ENCODE data around the gene DAPK1.
"Not testable (repeated sequence)": the region's sequence is repeated elsewhere in the genome, so short reads cannot be mapped to it uniquely, and the experiment has no call there.

The DAPK1 gene

DNA sequence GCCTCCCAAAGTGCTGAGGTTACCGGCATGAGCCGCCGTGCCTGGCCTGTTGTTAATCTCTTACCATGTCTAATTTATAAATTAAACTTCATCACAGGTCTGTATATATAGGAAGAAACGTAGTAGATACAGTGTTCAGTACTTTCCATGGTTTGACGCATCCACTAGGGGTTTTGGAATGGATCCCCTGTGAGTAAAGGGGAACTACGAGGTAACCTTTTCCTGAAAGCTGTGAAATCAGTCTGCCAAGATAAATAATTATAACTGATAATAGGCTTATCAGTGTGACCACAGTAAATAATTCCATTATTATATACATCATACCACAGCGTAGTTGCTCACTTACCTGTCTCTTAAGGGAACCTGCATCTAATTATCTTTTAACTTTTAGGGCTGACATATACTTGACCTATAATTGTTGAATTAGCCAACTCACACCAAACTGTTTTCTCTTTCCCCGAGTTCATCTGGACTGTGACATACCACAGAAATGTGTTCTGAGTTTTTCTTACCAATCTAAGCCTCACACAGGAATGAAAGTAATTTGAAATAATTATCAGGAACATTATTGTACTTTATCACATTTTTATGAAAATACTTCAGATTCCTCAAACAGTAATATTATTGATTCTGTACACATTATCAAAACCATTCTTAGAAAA lies 42.9 kb downstream of the DAPK1 start:
- in situ Hi-C loops (cut with MboI; ENCODE audit: low sequenced_read_pairs): no loop called here

DNA sequence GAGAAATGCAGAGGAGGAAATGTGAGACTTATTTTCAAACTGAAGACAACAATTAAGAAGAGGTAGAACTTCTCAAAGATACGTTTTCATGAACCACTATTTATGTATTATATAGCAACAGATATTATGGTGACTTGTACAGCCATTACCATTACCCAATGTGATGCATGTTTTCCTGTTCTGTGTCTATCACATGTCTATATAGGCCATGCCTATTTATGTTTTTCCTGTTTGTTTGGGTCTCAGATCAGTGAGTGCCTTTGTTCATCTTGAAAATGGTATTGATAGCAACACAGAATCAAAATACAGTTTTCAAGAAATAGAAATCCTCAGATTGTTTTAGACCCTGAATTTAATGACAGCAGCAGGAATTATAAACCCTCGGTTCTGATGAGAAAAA lies 44.0 kb downstream of the DAPK1 start:
- in situ Hi-C loops (cut with MboI; ENCODE audit: low sequenced_read_pairs): no loop called here

DNA sequence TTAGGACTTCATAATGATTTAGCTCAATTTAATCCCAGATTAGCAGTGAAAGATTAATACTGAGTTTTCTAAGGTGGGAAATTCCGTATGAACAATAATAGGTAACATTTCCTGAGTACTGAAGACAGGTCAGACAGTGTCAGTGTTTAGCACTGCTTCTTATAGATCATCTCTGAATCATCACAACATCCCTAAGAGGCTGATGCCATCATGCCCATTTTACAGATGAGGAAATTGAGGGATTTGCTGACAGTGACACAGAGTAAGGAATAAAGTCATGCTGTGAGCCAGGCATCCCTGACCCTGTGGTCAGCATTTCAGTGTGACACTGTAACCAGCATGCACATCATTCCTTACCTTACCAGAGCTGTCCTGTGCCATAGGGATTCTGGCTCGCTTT lies 44.5 kb downstream of the DAPK1 start:
- in situ Hi-C loops (cut with MboI; ENCODE audit: low sequenced_read_pairs): no loop called here

DNA sequence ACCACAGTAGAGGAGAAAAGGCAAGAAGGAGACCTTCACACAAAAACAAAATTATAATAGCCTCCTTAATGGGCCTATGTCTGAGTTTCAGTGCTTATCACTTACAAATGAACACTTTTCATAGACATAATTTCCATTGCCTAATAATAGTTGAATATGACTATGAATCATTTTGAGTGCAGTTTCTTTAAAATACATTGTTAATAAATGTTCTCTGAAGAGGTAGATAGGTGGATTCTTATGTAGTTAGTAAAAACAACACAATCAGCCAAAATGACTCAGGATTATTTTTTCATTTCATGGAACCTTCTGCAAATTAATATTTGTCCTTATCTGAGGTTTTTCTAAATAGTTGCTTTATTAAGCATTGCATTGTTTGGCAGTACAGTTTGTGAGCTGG lies 45.6 kb downstream of the DAPK1 start:
- in situ Hi-C loops (cut with MboI; ENCODE audit: low sequenced_read_pairs): no loop called here

DNA sequence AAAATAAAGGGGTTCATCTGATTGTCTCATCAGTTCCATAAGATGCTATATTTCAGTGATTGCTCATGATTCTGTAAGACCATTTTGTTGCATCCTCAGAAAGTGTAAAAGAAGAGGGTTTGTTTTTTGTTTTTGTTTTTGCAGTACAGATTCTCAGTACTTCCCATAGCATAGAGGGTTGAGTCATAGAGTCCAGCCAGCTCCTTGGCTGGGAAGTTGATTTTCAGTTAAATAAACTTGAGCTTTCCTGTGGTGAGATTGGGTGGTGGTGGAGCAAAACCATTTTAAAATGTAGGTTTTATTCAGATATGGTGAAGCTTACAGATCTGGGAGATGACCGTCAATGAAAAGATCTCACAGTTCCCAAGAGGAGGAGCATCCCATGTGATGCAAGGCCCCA lies 48.2 kb downstream of the DAPK1 start:
- in situ Hi-C loops (cut with MboI; ENCODE audit: low sequenced_read_pairs): no loop called here

DNA sequence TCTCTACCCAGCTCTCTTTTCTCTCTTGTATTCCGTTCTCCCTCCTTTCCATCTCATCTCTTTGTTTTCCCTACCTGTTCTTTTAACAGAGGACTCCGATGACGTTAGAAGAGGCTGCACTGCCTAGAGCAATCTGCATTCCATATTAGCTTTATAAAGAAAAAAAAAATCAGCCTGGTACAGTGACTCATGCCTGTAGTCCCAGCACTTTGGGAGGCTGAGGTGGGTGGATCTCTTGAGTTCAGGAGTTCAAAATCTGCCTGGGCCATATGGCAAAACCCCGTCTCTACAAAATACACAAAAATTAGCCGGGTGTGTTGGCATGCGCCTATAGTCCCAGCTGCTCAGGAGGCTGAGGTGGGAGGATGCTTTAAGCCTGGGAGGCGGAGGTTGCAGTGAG lies 49.0 kb downstream of the DAPK1 start:
- in situ Hi-C loops (cut with MboI; ENCODE audit: low sequenced_read_pairs): no loop called here

DNA sequence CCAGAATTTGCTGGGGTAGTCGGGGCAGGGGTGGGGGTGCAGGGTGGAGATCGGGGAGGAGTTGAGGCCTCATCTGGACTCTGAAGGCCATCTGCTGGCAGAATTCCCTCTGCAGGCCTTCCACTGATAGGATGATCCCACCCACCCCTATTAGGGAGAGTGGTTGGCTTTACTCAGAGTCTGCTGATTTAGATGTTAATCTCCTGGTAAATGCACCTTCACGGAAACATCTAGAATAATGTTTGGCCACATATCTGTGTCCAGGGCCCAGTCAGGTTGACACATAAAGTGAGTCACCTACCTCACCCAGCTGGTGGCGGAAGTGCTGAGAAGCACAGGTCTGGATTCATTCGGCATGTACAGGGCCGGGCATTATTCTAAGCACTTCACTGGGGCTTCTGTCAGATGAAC lies 50.0 kb downstream of the DAPK1 start:
- in situ Hi-C loops (cut with MboI; ENCODE audit: low sequenced_read_pairs): no loop called here

DNA sequence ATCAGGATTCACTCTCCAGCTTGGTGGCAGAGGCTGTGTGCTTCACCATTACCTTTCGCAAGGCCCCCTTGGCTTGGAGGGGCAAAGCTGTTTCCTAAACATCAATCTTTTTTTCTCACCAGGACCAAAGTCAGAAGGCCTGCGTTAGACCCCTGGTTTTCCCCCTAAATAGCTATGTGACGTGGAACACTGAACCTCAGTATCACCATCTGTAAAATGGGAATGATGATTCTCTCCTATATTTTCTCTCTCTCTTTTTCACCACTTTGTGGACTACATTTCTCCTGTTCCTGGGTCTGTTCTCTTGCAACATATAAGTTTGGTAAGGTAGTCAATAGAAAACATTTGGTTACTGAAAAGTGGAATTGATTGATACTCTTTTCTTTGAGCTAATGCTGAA lies 50.5 kb downstream of the DAPK1 start:
- in situ Hi-C loops (cut with MboI; ENCODE audit: low sequenced_read_pairs): no loop called here

DNA sequence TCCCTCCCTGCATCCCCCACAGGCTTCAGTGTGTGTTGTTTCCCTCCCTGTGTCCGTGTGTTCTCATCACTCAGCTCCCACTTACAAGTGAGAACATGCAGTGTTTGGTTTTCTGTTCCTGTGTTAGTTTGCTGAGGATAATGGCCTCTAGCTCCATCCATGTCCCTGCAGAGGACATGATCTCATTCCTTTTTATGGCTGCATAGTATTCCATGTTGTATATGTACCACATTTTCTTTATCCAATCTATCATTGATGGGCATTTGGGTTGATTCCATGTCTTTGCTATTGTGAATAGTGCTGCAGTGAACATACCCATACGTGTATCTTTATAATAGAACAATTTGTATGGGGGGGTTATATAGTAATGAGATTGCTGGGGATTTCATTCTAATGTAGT lies 51.4 kb downstream of the DAPK1 start:
- in situ Hi-C loops (cut with MboI; ENCODE audit: low sequenced_read_pairs): not testable (repeated sequence)

DNA sequence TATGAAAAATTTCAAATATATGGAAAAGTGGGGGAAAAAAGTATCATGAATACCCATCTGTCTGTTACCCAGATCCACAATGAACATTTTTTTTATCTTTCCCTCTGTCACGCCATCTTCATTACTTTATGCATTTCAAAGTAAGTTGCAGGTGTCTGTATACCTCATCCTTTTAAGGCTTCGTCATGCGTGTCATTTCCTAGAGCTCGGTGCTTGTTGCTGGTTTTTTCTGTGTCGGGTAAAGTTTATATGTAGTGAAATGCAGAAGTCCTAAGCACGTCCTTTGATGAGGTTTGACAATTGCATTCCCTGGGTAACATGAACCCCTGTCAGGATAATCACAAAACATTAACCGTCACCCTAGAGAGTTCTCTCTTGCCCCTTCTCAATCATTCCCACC lies 52.1 kb downstream of the DAPK1 start:
- in situ Hi-C loops (cut with MboI; ENCODE audit: low sequenced_read_pairs): no loop called here

DNA sequence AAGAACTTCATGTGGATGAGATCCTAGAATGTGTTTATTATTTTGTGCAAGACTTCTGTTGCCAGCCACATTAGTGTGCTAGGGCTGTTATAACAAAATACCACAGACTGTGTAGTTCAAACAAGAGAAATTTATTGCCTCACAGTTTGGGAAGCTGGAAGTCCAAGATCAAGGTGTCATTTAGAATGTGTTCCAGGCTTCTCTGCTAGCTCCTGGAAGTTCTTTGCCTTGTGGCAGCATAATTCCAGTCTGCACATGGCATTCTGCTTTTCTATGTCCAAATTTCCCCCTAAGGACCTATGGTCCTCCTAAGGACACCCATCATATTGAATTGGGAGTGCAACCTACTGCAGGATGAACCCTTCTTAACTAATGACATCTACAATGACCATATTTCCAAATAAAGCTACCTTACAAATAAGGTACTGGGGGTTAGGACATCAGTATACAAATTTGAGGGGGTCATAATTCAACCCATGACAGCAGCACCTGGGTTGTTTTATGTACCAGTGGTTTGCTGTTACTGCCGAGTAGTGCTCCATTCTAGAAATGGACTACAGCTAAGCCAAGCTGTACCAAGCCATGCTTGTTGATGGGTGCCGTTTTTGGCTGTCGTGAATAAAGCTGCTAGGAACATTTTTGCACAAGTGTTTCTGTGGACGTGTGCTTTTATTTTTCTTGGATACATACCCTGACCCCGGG lies 52.7 kb downstream of the DAPK1 start:
- in situ Hi-C loops (cut with MboI; ENCODE audit: low sequenced_read_pairs): no loop called here

DNA sequence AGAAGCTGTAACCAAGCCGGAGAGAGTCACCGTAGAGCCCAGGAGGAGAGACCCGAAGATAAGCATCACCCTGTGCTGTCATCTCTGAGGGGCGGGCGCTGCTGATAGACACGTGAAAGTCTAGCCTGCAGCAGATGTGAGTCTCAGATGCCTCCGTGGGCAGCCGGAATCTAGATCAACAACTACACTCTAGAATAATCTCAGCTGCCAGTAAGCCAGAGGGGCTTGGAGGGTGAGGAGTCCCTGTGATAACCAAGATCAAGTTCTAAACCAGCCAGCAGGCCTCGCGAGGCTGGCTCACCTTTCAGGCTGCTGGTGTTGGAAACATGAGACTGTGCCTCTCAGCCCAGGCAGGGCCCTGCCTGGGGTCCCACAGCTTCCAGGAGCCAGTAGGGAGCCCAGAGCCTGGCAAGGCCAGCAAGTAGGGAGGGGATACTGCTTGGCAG lies 54.1 kb downstream of the DAPK1 start:
- in situ Hi-C loops (cut with MboI; ENCODE audit: low sequenced_read_pairs): no loop called here

DNA sequence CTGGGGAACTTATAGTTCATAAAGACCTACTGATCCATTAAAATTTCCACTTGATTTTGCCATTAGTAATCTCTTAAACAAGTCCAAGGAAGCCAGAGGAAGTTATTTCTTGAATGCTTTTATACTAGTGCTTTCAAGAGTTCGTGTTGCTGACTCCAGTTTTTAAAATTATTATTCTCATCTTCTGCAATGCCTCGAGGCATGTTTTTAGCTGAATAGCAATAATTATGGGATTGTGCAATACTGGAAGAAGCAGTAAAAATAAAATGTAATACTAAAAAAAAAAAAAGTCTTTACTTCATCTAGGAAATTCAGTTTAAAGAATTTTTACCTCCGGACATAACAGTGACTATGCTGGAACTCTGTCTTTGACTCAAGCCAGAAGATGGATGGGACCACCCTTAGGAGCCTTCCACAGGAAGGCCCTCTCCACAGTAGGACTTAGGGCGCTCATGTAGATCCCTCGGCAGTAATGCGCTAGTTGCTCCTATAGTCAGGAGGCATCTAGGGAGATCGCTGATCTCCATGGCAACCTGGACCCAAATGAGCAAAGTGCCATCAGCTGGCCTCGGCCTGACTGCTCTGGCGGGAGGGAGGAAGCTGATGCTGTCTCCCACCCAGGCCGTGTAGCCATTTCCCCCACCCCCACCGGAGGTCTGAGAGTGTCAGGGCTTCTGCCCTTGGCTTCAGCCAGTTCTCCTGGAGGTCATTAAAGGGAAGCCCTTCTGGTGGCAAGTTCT lies 56.7 kb downstream of the DAPK1 start:
- in situ Hi-C loops (cut with MboI; ENCODE audit: low sequenced_read_pairs): no loop called here

DNA sequence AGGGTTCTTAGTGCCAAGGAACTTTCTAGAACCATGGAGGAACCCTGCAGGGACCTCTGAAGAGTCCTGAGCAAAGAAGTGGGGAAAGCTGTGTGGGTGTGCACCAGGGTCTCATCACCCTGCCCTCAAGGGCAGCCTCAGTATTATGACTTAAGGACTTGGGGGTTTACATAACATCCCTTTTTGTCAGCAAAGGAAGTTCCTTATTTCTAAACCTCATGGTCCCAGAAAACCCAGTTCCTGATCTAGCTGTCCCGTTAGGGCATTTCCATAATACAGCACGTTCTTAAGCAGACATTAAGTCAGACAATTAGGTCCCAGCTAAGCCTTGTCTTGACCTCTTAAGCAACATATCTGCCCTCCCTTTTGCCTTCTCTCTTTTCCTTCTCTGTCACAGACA lies 57.3 kb downstream of the DAPK1 start:
- in situ Hi-C loops (cut with MboI; ENCODE audit: low sequenced_read_pairs): no loop called here

DNA sequence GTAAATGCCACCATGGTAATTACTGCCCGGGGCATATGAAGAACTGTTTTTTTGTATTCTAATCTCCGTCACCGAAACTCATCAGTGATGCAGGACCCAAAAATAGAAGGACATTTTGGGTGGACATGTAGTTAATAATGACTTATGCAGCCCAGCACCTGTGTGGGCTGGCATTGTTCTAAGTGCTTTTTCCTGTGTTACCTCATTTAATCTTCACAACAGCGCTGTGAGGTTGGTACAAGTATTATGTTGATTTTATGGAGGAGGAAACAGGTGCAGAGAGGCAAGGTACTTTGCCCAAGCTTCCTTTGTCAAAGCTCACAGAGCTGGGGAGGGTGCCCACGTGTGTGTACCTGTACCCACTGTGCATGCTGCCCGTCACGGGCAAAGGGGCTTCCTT lies 58.4 kb downstream of the DAPK1 start:
- in situ Hi-C loops (cut with MboI; ENCODE audit: low sequenced_read_pairs): no loop called here

DNA sequence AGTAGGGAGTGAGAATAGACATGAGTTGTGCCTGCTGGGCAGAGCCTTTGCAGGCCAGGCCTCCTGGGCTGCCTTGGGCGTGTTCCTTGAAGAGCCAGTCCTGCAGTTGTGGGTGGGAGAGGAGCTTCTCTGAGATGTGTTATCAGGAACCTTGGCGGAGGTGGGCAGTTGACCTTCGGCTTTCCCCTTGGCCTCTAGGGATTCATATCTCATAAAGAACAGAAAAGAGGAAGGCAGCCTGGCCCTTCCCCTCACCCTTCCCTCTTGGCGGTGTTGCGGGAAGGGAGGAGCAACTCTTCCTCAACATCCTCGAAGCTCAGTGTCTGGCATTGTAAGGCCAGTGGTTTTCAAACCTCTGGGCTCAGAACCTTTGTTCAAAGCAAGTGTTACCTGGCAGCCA lies 59.2 kb downstream of the DAPK1 start:
- in situ Hi-C loops (cut with MboI; ENCODE audit: low sequenced_read_pairs): no loop called here

DNA sequence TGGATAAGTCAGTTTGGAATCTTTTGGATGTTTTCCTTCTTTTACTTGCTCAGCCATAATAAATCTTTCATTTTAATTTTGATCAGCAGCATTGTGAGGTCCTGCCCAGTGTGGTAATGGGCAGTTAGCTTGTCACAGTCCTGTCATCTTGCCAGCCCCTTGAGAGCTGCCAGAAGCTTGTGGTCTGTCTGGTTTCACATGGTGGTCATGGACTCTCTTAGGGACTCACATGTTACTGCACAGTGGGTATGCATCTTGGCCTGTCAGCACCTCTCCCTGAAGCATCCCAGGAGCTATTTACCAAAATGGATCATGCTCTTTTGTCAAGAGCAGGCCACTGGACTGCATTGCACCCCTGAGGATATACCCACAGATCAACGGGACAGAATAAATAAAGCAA lies 60.3 kb downstream of the DAPK1 start:
- in situ Hi-C loops (cut with MboI; ENCODE audit: low sequenced_read_pairs): no loop called here

DNA sequence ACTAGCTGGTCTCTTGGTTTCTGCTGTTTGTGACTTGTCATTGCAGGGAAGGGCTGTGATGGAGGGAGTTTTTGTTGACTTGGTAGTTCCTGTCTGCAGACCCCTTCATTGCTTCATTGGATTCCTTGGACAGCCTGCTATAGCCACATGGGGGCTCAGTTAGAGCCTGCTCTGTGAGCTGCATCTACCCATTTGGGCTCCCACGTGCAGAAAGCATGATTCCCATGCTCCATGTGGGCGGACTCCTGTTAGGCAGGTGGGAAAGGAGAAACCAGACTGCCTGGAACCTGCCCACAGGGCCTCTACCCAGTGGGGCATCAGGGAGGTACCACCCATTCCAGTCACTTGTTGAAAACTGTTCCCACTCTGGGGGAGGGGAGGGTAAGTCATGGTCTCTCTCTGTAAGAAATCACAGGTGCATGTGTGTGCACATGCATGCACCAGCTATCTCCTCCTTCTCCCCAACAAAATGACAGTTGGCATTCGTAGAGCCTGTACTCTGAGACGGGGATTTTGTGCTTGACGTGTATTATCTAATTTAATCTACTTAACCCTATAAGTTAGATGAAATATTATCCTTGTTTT lies 61.0 kb downstream of the DAPK1 start:
- in situ Hi-C loops (cut with MboI; ENCODE audit: low sequenced_read_pairs): no loop called here

DNA sequence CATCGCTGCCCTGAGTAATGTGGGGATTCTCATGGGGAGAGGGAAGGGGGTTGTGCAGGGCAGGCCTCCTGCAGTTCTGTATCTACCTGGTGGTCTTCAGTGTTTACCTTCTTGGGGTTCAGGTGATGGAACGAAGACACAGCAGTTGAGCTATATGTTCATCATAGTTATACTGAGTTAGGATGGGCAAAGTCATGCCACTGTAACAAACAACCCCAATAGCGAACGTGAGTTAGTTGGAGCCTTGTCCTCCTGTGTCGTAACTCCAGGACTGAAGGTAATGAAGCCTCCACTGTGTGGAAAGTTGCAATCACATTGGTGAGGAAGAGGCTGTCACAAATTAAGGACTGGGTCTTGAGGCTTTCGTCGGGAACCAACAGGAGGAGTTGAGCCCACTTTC lies 64.4 kb downstream of the DAPK1 start:
- in situ Hi-C loops (cut with MboI; ENCODE audit: low sequenced_read_pairs): no loop called here

DNA sequence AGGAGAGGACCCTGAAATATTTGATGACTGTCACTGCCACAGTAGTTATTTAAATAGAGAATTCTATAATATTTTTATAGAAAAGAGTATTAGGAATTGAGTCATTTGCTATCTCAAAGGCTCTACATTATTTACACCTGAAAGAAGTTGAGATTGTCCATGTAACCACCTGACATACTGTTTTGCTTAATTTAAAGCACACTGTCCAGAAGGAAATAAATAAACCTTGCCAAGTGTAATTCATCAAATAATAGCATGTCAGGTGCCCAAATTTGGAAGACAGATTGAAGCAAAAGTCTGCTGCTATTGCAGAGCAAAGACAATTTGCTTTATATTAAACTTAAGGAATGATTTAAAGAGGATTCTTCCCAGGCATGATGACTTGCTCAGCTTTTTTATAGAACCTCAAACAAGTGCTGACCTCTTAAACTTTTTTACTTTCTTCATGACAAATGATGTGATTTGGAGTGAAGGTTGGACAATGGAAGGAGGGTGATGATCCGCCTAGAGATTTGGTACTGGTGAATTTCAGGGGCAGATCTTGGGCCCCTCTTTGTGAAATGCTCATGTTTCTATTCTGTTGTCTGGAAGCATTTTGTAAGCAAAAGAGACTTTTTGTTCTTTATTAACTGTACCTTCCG lies 65.0 kb downstream of the DAPK1 start:
- in situ Hi-C loops (cut with MboI; ENCODE audit: low sequenced_read_pairs): no loop called here

DNA sequence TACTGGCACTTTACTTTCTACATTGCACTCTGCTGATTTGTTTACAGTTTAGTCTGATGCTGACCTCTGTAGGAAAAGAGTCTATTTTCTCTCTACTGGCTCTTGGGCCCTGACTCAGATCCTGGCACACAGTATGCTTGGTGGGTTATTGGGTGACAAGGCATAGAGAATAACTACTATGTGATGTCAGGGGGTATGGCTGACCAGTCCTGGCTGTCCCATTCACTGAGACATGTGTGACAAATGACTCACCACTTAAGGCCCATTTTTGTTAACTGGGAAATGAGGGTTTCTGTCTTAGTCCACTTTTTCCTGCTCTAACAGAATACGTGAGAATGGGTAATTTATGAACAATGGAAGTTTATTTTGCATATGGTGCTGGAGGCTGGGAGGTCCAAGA lies 66.4 kb downstream of the DAPK1 start:
- in situ Hi-C loops (cut with MboI; ENCODE audit: low sequenced_read_pairs): no loop called here
